CMK (cell line): ENCODE data around the gene SECTM1.

Source experiments
- DNase-seq: peaks from one replicate; pipeline ENCODE4 v3.0.0-alpha.2; 2010; ENCODE audit warnings: low read depth

The SECTM1 gene

GRCh38 chr17:82298538-82299421, 34.8 kb downstream of the SECTM1 start:
- DNase-seq = no peak

- peak; percentile 84 for DNase-seq
These were observed 35.6 kb downstream of the SECTM1 start for GRCh38 chr17:82297714-82298537.

- no peak for DNase-seq
These were observed 36.3 kb downstream of the SECTM1 start for GRCh38 chr17:82297280-82297713.

GRCh38 chr17:82296511-82297279, 36.9 kb downstream of the SECTM1 start:
- no peak for DNase-seq

- DNase-seq = no peak
These were observed 38.1 kb downstream of the SECTM1 start for GRCh38 chr17:82295472-82295814.

- DNase-seq = no peak
These were observed 39.3 kb downstream of the SECTM1 start for GRCh38 chr17:82294064-82294773.

GRCh38 chr17:82292251-82293154, 41.1 kb downstream of the SECTM1 start:
- DNase-seq = peak; percentile 98

GRCh38 chr17:82291582-82292250, 41.9 kb downstream of the SECTM1 start:
- no peak for DNase-seq

- no peak for DNase-seq
These were observed 45.4 kb downstream of the SECTM1 start for GRCh38 chr17:82287868-82288801.

GRCh38 chr17:82287013-82287867, 46.3 kb downstream of the SECTM1 start:
- DNase-seq = no peak

- DNase-seq = no peak
These were observed 48.4 kb downstream of the SECTM1 start for GRCh38 chr17:82285141-82285540.

- DNase-seq = no peak
These were observed 50.3 kb downstream of the SECTM1 start for GRCh38 chr17:82283208-82283749.

- no peak for DNase-seq
These were observed 51.0 kb downstream of the SECTM1 start for GRCh38 chr17:82282239-82283207.

- DNase-seq = no peak
These were observed 51.9 kb downstream of the SECTM1 start for GRCh38 chr17:82281502-82282238.

- DNase-seq = no peak
These were observed 52.5 kb downstream of the SECTM1 start for GRCh38 chr17:82281076-82281475.

GRCh38 chr17:82280537-82280936, 53.0 kb downstream of the SECTM1 start:
- DNase-seq = no peak
